Measurements from ENCODE around the gene HOXA4. TPM values are rescaled to one million over a fixed set of nuclear protein-coding genes. Genes with fewer than 3 reads are reported as not detected.

HOXA4 gene
- total RNA-seq, 4 donors from 2014 or later = 0.14 to 7.7 (median 0.26) TPM; not detected in 1

- DNase-seq = peak; percentile 43 to 62
- Histone ChIP-seq H3K27me3 (no peaks in the 10 kb centered on the region), H3K36me3 (no peaks in the 10 kb centered on the region), H3K4me3 (peak overlapping the region; percentile 58 to 66), H3K27ac (peak overlapping the region; percentile 94 to 96), H3K4me1 (no peaks in the 10 kb centered on the region), H3K9me3 (no peaks in the 10 kb centered on the region)
- intact Hi-C loops (cut with DNase I; ENCODE audit: low total_unique reads) = loop anchor here (5.0 kb wide), 1 partner anchor 1309 kb away; no protein-coding TSS in a partner anchor
- peak in 1 of 4 experiments; percentile 11 for TF ChIP-seq CTCF (IDR thresholded peaks at IDR 0.05)
- TF ChIP-seq POLR2A (IDR thresholded peaks at IDR 0.05) = no peak
These were observed 35.5 kb upstream of the HOXA4 start for GRCh38 chr7:27165996-27166530.

- Histone ChIP-seq H3K36me3 (no peaks in the 10 kb centered on the region), H3K9me3 (no peaks in the 10 kb centered on the region), H3K27ac (peak within 1 kb of the TSS; percentile 94 to 96), H3K4me1 (no peaks in the 10 kb centered on the region), H3K4me3 (peak within 1 kb of the TSS; percentile 58 to 66), H3K27me3 (no peaks in the 10 kb centered on the region)
- TF ChIP-seq POLR2A (IDR thresholded peaks at IDR 0.05) = peak; percentile 55 to 73
- TF ChIP-seq CTCF (IDR thresholded peaks at IDR 0.05) = peak in 2 of 4 experiments; percentile 10 to 29
- intact Hi-C loops (cut with DNase I; ENCODE audit: low total_unique reads) = loop anchor here (5.0 kb wide), 1 partner anchor 1308 kb away; no protein-coding TSS in a partner anchor
- peak; percentile 83 to 93 for DNase-seq
These were observed 34.8 kb upstream of the HOXA4 start, which contains the start of gene HOXA9 for GRCh38 chr7:27165089-27165995. Gene HOXA9 (minus strand): TSS chr7:27165537. CDS start chr7:27165457, 80 bp downstream.

GRCh38 chr7:27164367-27165088 is 34.0 kb upstream of the HOXA4 start:
- peak in 1 of 2 donors; percentile 54 for DNase-seq
- H3K27ac ChIP-seq = peak overlapping the region; percentile 94 to 96
- H3K4me1 ChIP-seq = no peaks in the 10 kb centered on the region
- H3K9me3 ChIP-seq = no peaks in the 10 kb centered on the region
- no peak for TF ChIP-seq POLR2A (IDR thresholded peaks at IDR 0.05)
- no peak for TF ChIP-seq CTCF (IDR thresholded peaks at IDR 0.05)
- peak overlapping the region; percentile 58 to 66 for H3K4me3 ChIP-seq
- intact Hi-C loops (cut with DNase I; ENCODE audit: low total_unique reads) = loop anchor here (5.0 kb wide), 2 partner anchors 307 to 1307 kb away; no protein-coding TSS in a partner anchor
- H3K27me3 ChIP-seq = no peaks in the 10 kb centered on the region
- H3K36me3 ChIP-seq = no peaks in the 10 kb centered on the region

GRCh38 chr7:27164045-27164366 is 33.4 kb upstream of the HOXA4 start:
- DNase-seq = no peak
- Histone ChIP-seq H3K9me3 (no peaks in the 10 kb centered on the region), H3K27ac (peak overlapping the region; percentile 94 to 96), H3K27me3 (no peaks in the 10 kb centered on the region), H3K4me1 (no peaks in the 10 kb centered on the region), H3K4me3 (peak overlapping the region; percentile 58 to 66), H3K36me3 (no peaks in the 10 kb centered on the region)
- TF ChIP-seq CTCF (IDR thresholded peaks at IDR 0.05) (no peak), POLR2A (IDR thresholded peaks at IDR 0.05) (no peak)
- intact Hi-C loops (cut with DNase I; ENCODE audit: low total_unique reads) = loop anchor here (5.0 kb wide), 1 partner anchor 307 kb away; no protein-coding TSS in a partner anchor
